Measurements from ENCODE around the gene BEX3.
"Not testable (repeated sequence)": the region's sequence is repeated elsewhere in the genome, so short reads cannot be mapped to it uniquely, and the experiment has no call there.

BEX3 gene

GRCh38 chrX:103384672-103385071 lies 8.3 kb downstream of the BEX3 start:
- DNase-seq = no peak

- DNase-seq = not testable (repeated sequence)
Observed at GRCh38 chrX:103385283-103385830, 9.0 kb downstream of the BEX3 start.

GRCh38 chrX:103386332-103386731 lies 10.0 kb downstream of the BEX3 start:
- peak; percentile 10 for DNase-seq

GRCh38 chrX:103393487-103393886 lies 17.1 kb downstream of the BEX3 start:
- DNase-seq = no peak

GRCh38 chrX:103396186-103396585 lies 19.8 kb downstream of the BEX3 start:
- DNase-seq = no peak

GRCh38 chrX:103396660-103397059 lies 20.3 kb downstream of the BEX3 start:
- no peak for DNase-seq

GRCh38 chrX:103397707-103398106 lies 21.4 kb downstream of the BEX3 start:
- DNase-seq = no peak

- peak; percentile 72 for DNase-seq
Observed at GRCh38 chrX:103398421-103398864, 22.1 kb downstream of the BEX3 start.

- no peak for DNase-seq
Observed at GRCh38 chrX:103399744-103400143, 23.4 kb downstream of the BEX3 start.

- DNase-seq = no peak
Observed at GRCh38 chrX:103400931-103401330, 24.6 kb downstream of the BEX3 start.

GRCh38 chrX:103404231-103405008 lies 28.1 kb downstream of the BEX3 start:
- peak; percentile 81 for DNase-seq

GRCh38 chrX:103405009-103405333 lies 28.6 kb downstream of the BEX3 start:
- DNase-seq = no peak

GRCh38 chrX:103406256-103406655 lies 29.9 kb downstream of the BEX3 start:
- DNase-seq = no peak

- no peak for DNase-seq
Observed at GRCh38 chrX:103407776-103408175, 31.4 kb downstream of the BEX3 start.

GRCh38 chrX:103411721-103412120 lies 35.4 kb downstream of the BEX3 start:
- DNase-seq = not testable (repeated sequence)

GRCh38 chrX:103413705-103414387 lies 37.5 kb downstream of the BEX3 start:
- no peak for DNase-seq

- no peak for DNase-seq
Observed at GRCh38 chrX:103414561-103414960, 38.2 kb downstream of the BEX3 start.

GRCh38 chrX:103415068-103415467 lies 38.7 kb downstream of the BEX3 start:
- DNase-seq = no peak

GRCh38 chrX:103415528-103415927 lies 39.2 kb downstream of the BEX3 start:
- DNase-seq = peak; percentile 3

- no peak for DNase-seq
Observed at GRCh38 chrX:103417370-103417769, 41.0 kb downstream of the BEX3 start.

GRCh38 chrX:103417933-103418332 lies 41.6 kb downstream of the BEX3 start:
- DNase-seq = no peak

GRCh38 chrX:103418811-103419340 lies 42.5 kb downstream of the BEX3 start:
- no peak for DNase-seq

GRCh38 chrX:103423955-103424638 lies 47.8 kb downstream of the BEX3 start:
- DNase-seq = no peak

Measured in OCI-M1 (cell line).